Measurements from ENCODE around the gene TAF10.

Gene TAF10

GRCh38 chr11:6626971-6627761 lies 15.2 kb upstream of the TAF10 start:
- H3K4me3 ChIP-seq (ENCODE audit: low read depth, low read length), result no peak overlapping the region
- no peak for DNase-seq (ENCODE audit: low read depth, low spot score)
- TF ChIP-seq CTCF (IDR thresholded peaks at IDR 0.05; ENCODE audit: low read depth, low read length), result no peak
- in situ Hi-C loops (cut with HindIII; ENCODE audit: low sequenced_read_pairs), result no loop called here

- no peak overlapping the region for H3K4me3 ChIP-seq (ENCODE audit: low read depth, low read length)
- no peak for DNase-seq (ENCODE audit: low read depth, low spot score)
- in situ Hi-C loops (cut with HindIII; ENCODE audit: low sequenced_read_pairs), result no loop called here
- no peak for TF ChIP-seq CTCF (IDR thresholded peaks at IDR 0.05; ENCODE audit: low read depth, low read length)
These were observed 13.9 kb upstream of the TAF10 start for GRCh38 chr11:6625832-6626420.

GRCh38 chr11:6625156-6625831 lies 13.3 kb upstream of the TAF10 start:
- no peak for DNase-seq (ENCODE audit: low read depth, low spot score)
- no peak for TF ChIP-seq CTCF (IDR thresholded peaks at IDR 0.05; ENCODE audit: low read depth, low read length)
- in situ Hi-C loops (cut with HindIII; ENCODE audit: low sequenced_read_pairs), result no loop called here
- H3K4me3 ChIP-seq (ENCODE audit: low read depth, low read length), result no peak overlapping the region

GRCh38 chr11:6623391-6624363 lies 11.7 kb upstream of the TAF10 start:
- no peak for DNase-seq (ENCODE audit: low read depth, low spot score)
- in situ Hi-C loops (cut with HindIII; ENCODE audit: low sequenced_read_pairs), result no loop called here
- no peak overlapping the region for H3K4me3 ChIP-seq (ENCODE audit: low read depth, low read length)
- TF ChIP-seq CTCF (IDR thresholded peaks at IDR 0.05; ENCODE audit: low read depth, low read length), result no peak

- no peak for DNase-seq (ENCODE audit: low read depth, low spot score)
- TF ChIP-seq CTCF (IDR thresholded peaks at IDR 0.05; ENCODE audit: low read depth, low read length), result no peak
- no peak overlapping the region for H3K4me3 ChIP-seq (ENCODE audit: low read depth, low read length)
- in situ Hi-C loops (cut with HindIII; ENCODE audit: low sequenced_read_pairs), result no loop called here
These were observed 10.5 kb upstream of the TAF10 start for GRCh38 chr11:6622261-6623171.

Measured in astrocyte of the spinal cord (primary cell).